Measurements from ENCODE around the gene SLC27A5.
"Not testable (repeated sequence)": the region's sequence is repeated elsewhere in the genome, so short reads cannot be mapped to it uniquely, and the experiment has no call there.

The SLC27A5 gene

GRCh38 chr19:58468216-58468839 is 43.5 kb downstream of the SLC27A5 start:
- DNase-seq (ENCODE audit: low spot score), result no peak

GRCh38 chr19:58466760-58467589 is 44.8 kb downstream of the SLC27A5 start, which contains the start of gene ZNF324:
ZNF324 (plus strand) TSS chr19:58467080; CDS start chr19:58469186, 2,106 bp downstream.
- DNase-seq (ENCODE audit: low spot score), result peak; percentile 99

GRCh38 chr19:58466089-58466759 is 45.6 kb downstream of the SLC27A5 start:
- no peak for DNase-seq (ENCODE audit: low spot score)

GRCh38 chr19:58460039-58460438 is 51.8 kb downstream of the SLC27A5 start:
- DNase-seq (ENCODE audit: low spot score), result no peak

GRCh38 chr19:58456111-58456510 is 55.7 kb downstream of the SLC27A5 start:
- no peak for DNase-seq (ENCODE audit: low spot score)

- no peak for DNase-seq (ENCODE audit: low spot score)
These were observed 56.5 kb downstream of the SLC27A5 start for GRCh38 chr19:58455306-58455705.

- no peak for DNase-seq (ENCODE audit: low spot score)
These were observed 58.0 kb downstream of the SLC27A5 start for GRCh38 chr19:58453743-58454142.

- peak; percentile 96 for DNase-seq (ENCODE audit: low spot score)
These were observed 60.3 kb downstream of the SLC27A5 start, which contains the start of gene ZNF324B for GRCh38 chr19:58451358-58452101. ZNF324B (plus strand) TSS chr19:58451622; CDS start chr19:58453702, 2,080 bp downstream.

- DNase-seq (ENCODE audit: low spot score), result no peak
These were observed 60.9 kb downstream of the SLC27A5 start for GRCh38 chr19:58450856-58451357.

GRCh38 chr19:58449980-58450379 is 61.8 kb downstream of the SLC27A5 start:
- not testable (repeated sequence) for DNase-seq (ENCODE audit: low spot score)

- not testable (repeated sequence) for DNase-seq (ENCODE audit: low spot score)
These were observed 62.9 kb downstream of the SLC27A5 start for GRCh38 chr19:58448860-58449259.

Measured in hematopoietic multipotent progenitor cell treated with erythropoietin and hydrocortisone succinate and interleukin-3 and kit ligand, for 17 days (in vitro differentiated cells).